Vagina (tissue), 2 donors: ENCODE results near the gene ADGRG3.

Source experiments
- POLR2A ChIP-seq, 2 donors: fragments of 450-650 bp; IDR thresholded peaks; one replicate each; pipeline ENCODE4 v1.6.1; 2017; ENCODE audit warnings: antibody characterized with exemption in 2 of 2, mild to moderate bottlenecking in 2 of 2, moderate library complexity in 2 of 2
- POLR2AphosphoS5 ChIP-seq, 2 donors: sonication (generic); formaldehyde crosslinking; IDR thresholded peaks; one replicate each; pipeline ENCODE4 v1.9.0; 2017; ENCODE audit warnings: antibody characterized with exemption in 2 of 2, mild to moderate bottlenecking in 2 of 2, low read depth in 1 of 2; ENCODE audit not compliant: insufficient read depth in 1 of 2
- TF ChIP-seq, protein P1 (sequence below), 3 experiments: fragments of 450-650 bp in 2 of 3; fragments of 200-600 bp in 1 of 3; sonication (generic) in 1 of 3; IDR thresholded peaks; one replicate each; pipeline ENCODE4 v1.5.1; 2017 to 2019; ENCODE audit warnings: antibody characterized with exemption in 3 of 3, mild to moderate bottlenecking in 2 of 3, moderate library complexity in 2 of 3

DNA sequence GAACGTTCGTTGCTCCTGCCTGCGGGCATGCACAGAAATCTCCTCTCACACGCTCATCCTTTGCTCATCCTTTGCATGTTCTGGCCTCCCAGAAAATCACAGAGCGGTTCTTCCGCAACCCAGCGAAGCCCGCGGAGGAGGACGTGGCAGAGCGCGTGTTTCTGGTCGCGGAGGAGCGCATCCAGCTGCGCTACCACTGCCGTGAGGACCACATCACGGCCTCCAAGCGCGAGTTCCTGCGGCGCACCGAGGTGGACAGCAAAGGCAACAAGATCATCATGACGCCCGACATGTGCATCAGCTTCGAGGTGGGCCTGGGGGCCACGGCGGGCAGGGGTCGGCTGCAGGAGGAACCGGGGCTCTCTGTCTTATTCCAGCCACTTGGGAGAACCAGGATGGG, 57.9 kb downstream of the ADGRG3 start:
- TF ChIP-seq POLR2AphosphoS5 (IDR thresholded peaks at IDR 0.05; ENCODE audit: insufficient read depth in 1 of 2, low read depth in 1 of 2) (no peak), POLR2A (IDR thresholded peaks at IDR 0.05) (no peak)
- TF ChIP-seq, protein P1, sequence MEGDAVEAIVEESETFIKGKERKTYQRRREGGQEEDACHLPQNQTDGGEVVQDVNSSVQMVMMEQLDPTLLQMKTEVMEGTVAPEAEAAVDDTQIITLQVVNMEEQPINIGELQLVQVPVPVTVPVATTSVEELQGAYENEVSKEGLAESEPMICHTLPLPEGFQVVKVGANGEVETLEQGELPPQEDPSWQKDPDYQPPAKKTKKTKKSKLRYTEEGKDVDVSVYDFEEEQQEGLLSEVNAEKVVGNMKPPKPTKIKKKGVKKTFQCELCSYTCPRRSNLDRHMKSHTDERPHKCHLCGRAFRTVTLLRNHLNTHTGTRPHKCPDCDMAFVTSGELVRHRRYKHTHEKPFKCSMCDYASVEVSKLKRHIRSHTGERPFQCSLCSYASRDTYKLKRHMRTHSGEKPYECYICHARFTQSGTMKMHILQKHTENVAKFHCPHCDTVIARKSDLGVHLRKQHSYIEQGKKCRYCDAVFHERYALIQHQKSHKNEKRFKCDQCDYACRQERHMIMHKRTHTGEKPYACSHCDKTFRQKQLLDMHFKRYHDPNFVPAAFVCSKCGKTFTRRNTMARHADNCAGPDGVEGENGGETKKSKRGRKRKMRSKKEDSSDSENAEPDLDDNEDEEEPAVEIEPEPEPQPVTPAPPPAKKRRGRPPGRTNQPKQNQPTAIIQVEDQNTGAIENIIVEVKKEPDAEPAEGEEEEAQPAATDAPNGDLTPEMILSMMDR (IDR thresholded peaks at IDR 0.05), result no peak
